ENCODE data around the gene CALN1. TPM values are rescaled to one million over a fixed set of nuclear protein-coding genes. Genes with fewer than 3 reads are reported as not detected.

Gene CALN1
- total RNA-seq, 1 donor from 2014 or later, result not detected

- H2AFZ ChIP-seq (ENCODE audit: low read depth, low read length), result no peak overlapping the region
- no peaks in the 10 kb centered on the region for H3K27me3 ChIP-seq (ENCODE audit: insufficient read depth, low read length)
- Mint-ChIP-seq H3K4me3 (ENCODE audit: unreplicated experiment) (no peak overlapping the region), H3K27ac (ENCODE audit: unreplicated experiment) (no peak overlapping the region), H3K36me3 (ENCODE audit: low read depth, unreplicated experiment) (no peaks in the 10 kb centered on the region), H3K27me3 (ENCODE audit: low read depth, unreplicated experiment) (no peaks in the 10 kb centered on the region), H3K9me3 (ENCODE audit: unreplicated experiment) (peaks cover 5% of the 10 kb centered on the region), H3K4me1 (ENCODE audit: low read depth, unreplicated experiment) (no peaks in the 10 kb centered on the region)
- no peaks in the 10 kb centered on the region for H3K79me2 ChIP-seq (ENCODE audit: insufficient read depth, low read length)
- no peaks in the 10 kb centered on the region for H3K4me1 ChIP-seq (ENCODE audit: insufficient read depth, low read length)
- no peak overlapping the region for H3K4me2 ChIP-seq (ENCODE audit: low read length)
- no peaks in the 10 kb centered on the region for H3K9me3 ChIP-seq (ENCODE audit: insufficient read depth, low read depth, low read length)
- H4K20me1 ChIP-seq (ENCODE audit: insufficient read depth, low read length), result no peaks in the 10 kb centered on the region
- no peak overlapping the region for H3K9ac ChIP-seq (ENCODE audit: low read length)
- no peak overlapping the region for H3K27ac ChIP-seq (ENCODE audit: low read depth, low read length)
- no peak overlapping the region for H3K4me3 ChIP-seq (ENCODE audit: insufficient read depth, low read depth, low read length)
- no peak for TF ChIP-seq EZH2 (IDR thresholded peaks at IDR 0.05; ENCODE audit: insufficient read depth, low read length)
- TF ChIP-seq, protein P1, sequence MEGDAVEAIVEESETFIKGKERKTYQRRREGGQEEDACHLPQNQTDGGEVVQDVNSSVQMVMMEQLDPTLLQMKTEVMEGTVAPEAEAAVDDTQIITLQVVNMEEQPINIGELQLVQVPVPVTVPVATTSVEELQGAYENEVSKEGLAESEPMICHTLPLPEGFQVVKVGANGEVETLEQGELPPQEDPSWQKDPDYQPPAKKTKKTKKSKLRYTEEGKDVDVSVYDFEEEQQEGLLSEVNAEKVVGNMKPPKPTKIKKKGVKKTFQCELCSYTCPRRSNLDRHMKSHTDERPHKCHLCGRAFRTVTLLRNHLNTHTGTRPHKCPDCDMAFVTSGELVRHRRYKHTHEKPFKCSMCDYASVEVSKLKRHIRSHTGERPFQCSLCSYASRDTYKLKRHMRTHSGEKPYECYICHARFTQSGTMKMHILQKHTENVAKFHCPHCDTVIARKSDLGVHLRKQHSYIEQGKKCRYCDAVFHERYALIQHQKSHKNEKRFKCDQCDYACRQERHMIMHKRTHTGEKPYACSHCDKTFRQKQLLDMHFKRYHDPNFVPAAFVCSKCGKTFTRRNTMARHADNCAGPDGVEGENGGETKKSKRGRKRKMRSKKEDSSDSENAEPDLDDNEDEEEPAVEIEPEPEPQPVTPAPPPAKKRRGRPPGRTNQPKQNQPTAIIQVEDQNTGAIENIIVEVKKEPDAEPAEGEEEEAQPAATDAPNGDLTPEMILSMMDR (IDR thresholded peaks at IDR 0.05; ENCODE audit: insufficient read depth, low read depth, low read length), result no peak
- DNase-seq (ENCODE audit: low read depth) (no peak), FAIRE-seq (no peak)
- H3K36me3 ChIP-seq (ENCODE audit: insufficient read depth, low read length), result no peaks in the 10 kb centered on the region
Observed at GRCh38 chr7:72114129-72114528, 298.0 kb downstream of the CALN1 start.

DNA sequence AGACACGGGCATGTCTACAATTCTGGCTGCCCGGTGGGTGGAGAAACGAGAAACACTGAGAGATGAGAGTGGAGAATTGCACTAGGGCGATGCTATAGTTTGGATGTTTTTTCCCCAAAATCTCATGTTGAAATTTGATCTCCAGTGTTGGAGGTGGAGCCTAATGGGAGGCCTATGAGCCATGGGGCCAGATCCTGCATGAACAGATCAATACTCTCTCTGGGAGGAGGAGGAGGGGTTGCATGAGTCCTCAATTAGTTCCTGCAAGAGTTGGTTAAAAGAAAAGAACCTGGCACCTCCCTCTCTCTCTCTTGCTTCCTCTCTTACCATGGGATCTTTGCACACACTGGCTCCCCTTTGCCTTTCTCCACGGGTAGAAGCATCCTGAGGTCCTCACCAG is 299.1 kb downstream of the CALN1 start:
- Histone ChIP-seq H3K79me2 (ENCODE audit: insufficient read depth, low read length) (no peaks in the 10 kb centered on the region), H4K20me1 (ENCODE audit: insufficient read depth, low read length) (no peaks in the 10 kb centered on the region), H3K36me3 (ENCODE audit: insufficient read depth, low read length) (no peaks in the 10 kb centered on the region), H3K4me2 (ENCODE audit: low read length) (no peak overlapping the region), H3K4me3 (ENCODE audit: insufficient read depth, low read depth, low read length) (no peak overlapping the region), H3K27ac (ENCODE audit: low read depth, low read length) (no peak overlapping the region), H3K9me3 (ENCODE audit: insufficient read depth, low read depth, low read length) (no peaks in the 10 kb centered on the region), H2AFZ (ENCODE audit: low read depth, low read length) (no peak overlapping the region), H3K9ac (ENCODE audit: low read length) (no peak overlapping the region), H3K27me3 (ENCODE audit: insufficient read depth, low read length) (no peaks in the 10 kb centered on the region), H3K4me1 (ENCODE audit: insufficient read depth, low read length) (no peaks in the 10 kb centered on the region)
- Mint-ChIP-seq H3K9me3 (ENCODE audit: unreplicated experiment) (peaks cover 6% of the 10 kb centered on the region), H3K4me1 (ENCODE audit: low read depth, unreplicated experiment) (no peaks in the 10 kb centered on the region), H3K36me3 (ENCODE audit: low read depth, unreplicated experiment) (no peaks in the 10 kb centered on the region), H3K4me3 (ENCODE audit: unreplicated experiment) (no peak overlapping the region), H3K27me3 (ENCODE audit: low read depth, unreplicated experiment) (no peaks in the 10 kb centered on the region), H3K27ac (ENCODE audit: unreplicated experiment) (no peak overlapping the region)
- DNase-seq (ENCODE audit: low read depth), result no peak
- no peak for TF ChIP-seq EZH2 (IDR thresholded peaks at IDR 0.05; ENCODE audit: insufficient read depth, low read length)
- TF ChIP-seq, protein P1 (IDR thresholded peaks at IDR 0.05; ENCODE audit: insufficient read depth, low read depth, low read length), result no peak
- no peak for FAIRE-seq

DNA sequence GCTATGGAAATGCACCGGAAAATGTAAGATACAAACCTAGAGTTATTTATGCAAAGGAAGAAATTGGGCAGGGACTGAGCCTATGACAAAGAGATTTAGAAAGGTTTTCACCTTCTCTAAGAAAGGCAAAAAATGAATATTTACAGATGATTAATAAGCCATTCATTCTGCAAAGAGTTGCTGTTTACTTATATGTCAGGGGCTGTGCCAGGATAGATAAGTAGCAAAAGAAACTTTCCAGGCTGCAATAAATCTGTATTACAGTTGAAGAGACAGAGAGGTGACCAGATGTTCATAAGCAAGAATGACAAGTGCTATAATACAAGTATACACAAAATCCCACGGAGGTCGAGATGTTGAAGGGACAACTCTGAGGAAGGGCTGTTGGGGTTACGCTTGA is 299.6 kb downstream of the CALN1 start:
- peaks cover 6% of the 10 kb centered on the region for H3K9me3 Mint-ChIP-seq (ENCODE audit: unreplicated experiment)
- TF ChIP-seq, protein P1 (IDR thresholded peaks at IDR 0.05; ENCODE audit: insufficient read depth, low read depth, low read length), result no peak
- no peak for TF ChIP-seq EZH2 (IDR thresholded peaks at IDR 0.05; ENCODE audit: insufficient read depth, low read length)
- FAIRE-seq, result no peak

More for the DNA sequence above, 299.6 kb downstream of the CALN1 start:
- DNase-seq (ENCODE audit: low read depth), result no peak
- no peak overlapping the region for H2AFZ ChIP-seq (ENCODE audit: low read depth, low read length)
- no peak overlapping the region for H3K4me3 ChIP-seq (ENCODE audit: insufficient read depth, low read depth, low read length)
- no peaks in the 10 kb centered on the region for H3K36me3 Mint-ChIP-seq (ENCODE audit: low read depth, unreplicated experiment)
- no peaks in the 10 kb centered on the region for H3K27me3 ChIP-seq (ENCODE audit: insufficient read depth, low read length)
- H3K79me2 ChIP-seq (ENCODE audit: insufficient read depth, low read length), result no peaks in the 10 kb centered on the region
- H3K27ac ChIP-seq (ENCODE audit: low read depth, low read length), result no peak overlapping the region
- no peak overlapping the region for H3K4me2 ChIP-seq (ENCODE audit: low read length)
- H3K27ac Mint-ChIP-seq (ENCODE audit: unreplicated experiment), result no peak overlapping the region
- no peaks in the 10 kb centered on the region for H4K20me1 ChIP-seq (ENCODE audit: insufficient read depth, low read length)
- H3K9ac ChIP-seq (ENCODE audit: low read length), result no peak overlapping the region
- peaks cover under 1% of the 10 kb centered on the region for H3K9me3 ChIP-seq (ENCODE audit: insufficient read depth, low read depth, low read length)
- no peak overlapping the region for H3K4me3 Mint-ChIP-seq (ENCODE audit: unreplicated experiment)
- no peaks in the 10 kb centered on the region for H3K4me1 Mint-ChIP-seq (ENCODE audit: low read depth, unreplicated experiment)
- no peaks in the 10 kb centered on the region for H3K36me3 ChIP-seq (ENCODE audit: insufficient read depth, low read length)
- no peaks in the 10 kb centered on the region for H3K4me1 ChIP-seq (ENCODE audit: insufficient read depth, low read length)
- no peaks in the 10 kb centered on the region for H3K27me3 Mint-ChIP-seq (ENCODE audit: low read depth, unreplicated experiment)

All from astrocyte (in vitro differentiated cells and primary cell).